ENCODE data around the gene G6PD. TPM values are rescaled to one million over a fixed set of nuclear protein-coding genes. Genes with fewer than 3 reads are reported as not detected.
A peak's percentile ranks its signal among the peaks of the same experiment; 100 is the strongest.
"Not testable (repeated sequence)": the region's sequence is repeated elsewhere in the genome, so short reads cannot be mapped to it uniquely, and the experiment has no call there.

G6PD gene
- total and polyA plus RNA-seq, 2 experiments from 2014 or later, result 7.7 to 30.7 TPM

DNA sequence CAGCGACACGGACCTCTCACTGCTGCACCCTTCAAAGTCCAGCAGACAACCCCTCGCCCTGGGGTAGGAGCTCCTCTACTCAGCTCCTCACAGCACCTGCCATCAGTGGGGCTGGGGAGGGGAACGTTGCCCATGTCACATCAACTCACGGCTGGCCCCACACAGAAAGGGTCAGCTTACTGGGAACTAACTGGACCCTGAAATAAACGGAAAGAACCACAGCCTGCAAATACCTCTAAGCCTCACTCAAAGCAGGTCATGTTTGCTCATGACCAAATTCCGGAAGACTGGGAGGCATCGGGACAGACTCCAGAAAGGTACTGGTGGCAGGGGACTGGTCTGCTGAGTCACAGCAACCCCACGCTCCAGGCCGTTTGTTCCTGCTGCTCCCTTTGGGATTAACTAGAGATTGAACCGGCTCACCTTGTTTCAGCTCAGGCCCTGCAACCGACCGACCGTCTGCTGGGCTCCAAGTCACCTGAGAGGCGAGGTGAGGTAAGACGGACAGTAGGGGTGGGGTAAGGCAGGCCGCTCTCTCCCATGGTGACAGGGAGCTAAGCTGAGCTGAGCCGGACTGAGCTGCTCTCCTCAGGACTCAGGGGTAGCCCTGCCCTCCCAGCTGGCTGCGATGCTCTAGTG is 5.6 kb downstream of the G6PD start:
- H3K27ac ChIP-seq, result no peak overlapping the region
- no peaks in the 10 kb centered on the region for H3K36me3 ChIP-seq
- no peaks in the 10 kb centered on the region for H3K4me1 ChIP-seq (ENCODE audit: low read depth)
- TF ChIP-seq, protein P1, sequence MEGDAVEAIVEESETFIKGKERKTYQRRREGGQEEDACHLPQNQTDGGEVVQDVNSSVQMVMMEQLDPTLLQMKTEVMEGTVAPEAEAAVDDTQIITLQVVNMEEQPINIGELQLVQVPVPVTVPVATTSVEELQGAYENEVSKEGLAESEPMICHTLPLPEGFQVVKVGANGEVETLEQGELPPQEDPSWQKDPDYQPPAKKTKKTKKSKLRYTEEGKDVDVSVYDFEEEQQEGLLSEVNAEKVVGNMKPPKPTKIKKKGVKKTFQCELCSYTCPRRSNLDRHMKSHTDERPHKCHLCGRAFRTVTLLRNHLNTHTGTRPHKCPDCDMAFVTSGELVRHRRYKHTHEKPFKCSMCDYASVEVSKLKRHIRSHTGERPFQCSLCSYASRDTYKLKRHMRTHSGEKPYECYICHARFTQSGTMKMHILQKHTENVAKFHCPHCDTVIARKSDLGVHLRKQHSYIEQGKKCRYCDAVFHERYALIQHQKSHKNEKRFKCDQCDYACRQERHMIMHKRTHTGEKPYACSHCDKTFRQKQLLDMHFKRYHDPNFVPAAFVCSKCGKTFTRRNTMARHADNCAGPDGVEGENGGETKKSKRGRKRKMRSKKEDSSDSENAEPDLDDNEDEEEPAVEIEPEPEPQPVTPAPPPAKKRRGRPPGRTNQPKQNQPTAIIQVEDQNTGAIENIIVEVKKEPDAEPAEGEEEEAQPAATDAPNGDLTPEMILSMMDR (IDR thresholded peaks at IDR 0.05; ENCODE audit: low read depth, low read length), result no peak
- no peak for DNase-seq (ENCODE audit: low read depth in 1 of 2, low spot score in 1 of 2)
- H3K9me3 ChIP-seq (ENCODE audit: low read depth), result no peaks in the 10 kb centered on the region
- no peaks in the 10 kb centered on the region for H3K27me3 ChIP-seq
- H3K4me3 ChIP-seq, result no peak overlapping the region

DNA sequence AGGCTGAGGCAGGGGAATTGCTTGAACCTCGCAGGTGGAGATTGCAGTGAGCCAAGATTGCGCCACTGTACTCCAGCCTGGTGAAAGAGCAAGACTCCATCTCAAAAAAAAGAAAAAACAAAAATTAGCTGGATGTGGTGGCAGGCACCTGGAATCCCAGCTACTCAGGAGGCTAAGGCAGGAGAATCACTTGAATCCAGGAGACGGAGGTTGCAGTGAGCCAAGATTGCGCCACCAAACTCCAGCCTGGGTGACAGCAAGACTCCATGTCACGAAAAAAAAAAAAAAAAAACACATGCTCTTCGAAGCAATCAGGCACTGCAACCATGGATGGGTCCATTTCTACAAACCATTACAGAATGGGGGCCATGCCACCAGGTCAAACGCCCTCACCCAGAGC is 6.3 kb downstream of the G6PD start:
- H3K4me1 ChIP-seq (ENCODE audit: low read depth); H3K27ac ChIP-seq; H3K27me3 ChIP-seq; H3K36me3 ChIP-seq; H3K4me3 ChIP-seq; H3K9me3 ChIP-seq (ENCODE audit: low read depth); DNase-seq (ENCODE audit: low read depth in 1 of 2, low spot score in 1 of 2): not testable (repeated sequence)

DNA sequence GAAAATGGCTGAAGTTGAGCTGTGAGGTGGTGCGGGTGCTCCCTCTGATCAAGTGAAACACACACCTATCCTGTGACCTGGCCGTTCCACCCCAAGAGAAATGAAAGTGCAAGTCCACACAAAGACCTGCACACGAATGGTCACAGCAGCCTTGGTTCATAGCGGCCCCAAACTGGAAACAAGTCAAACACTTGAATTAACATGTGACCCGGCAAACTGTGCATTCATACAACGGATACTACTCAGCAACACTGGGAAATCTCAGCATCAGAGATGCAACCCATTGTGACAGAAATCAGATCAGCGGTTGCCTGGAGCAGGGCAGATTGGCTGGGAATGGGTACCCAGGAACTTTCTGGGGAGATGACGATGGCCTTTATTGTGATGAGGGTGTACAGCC is 7.6 kb downstream of the G6PD start:
- no peak overlapping the region for H3K27ac ChIP-seq
- no peak overlapping the region for H3K4me3 ChIP-seq
- H3K9me3 ChIP-seq (ENCODE audit: low read depth), result no peaks in the 10 kb centered on the region
- H3K36me3 ChIP-seq, result no peaks in the 10 kb centered on the region
- TF ChIP-seq, protein P1 (IDR thresholded peaks at IDR 0.05; ENCODE audit: low read depth, low read length), result no peak
- no peaks in the 10 kb centered on the region for H3K4me1 ChIP-seq (ENCODE audit: low read depth)
- H3K27me3 ChIP-seq, result no peaks in the 10 kb centered on the region
- no peak for DNase-seq (ENCODE audit: low read depth in 1 of 2, low spot score in 1 of 2)

DNA sequence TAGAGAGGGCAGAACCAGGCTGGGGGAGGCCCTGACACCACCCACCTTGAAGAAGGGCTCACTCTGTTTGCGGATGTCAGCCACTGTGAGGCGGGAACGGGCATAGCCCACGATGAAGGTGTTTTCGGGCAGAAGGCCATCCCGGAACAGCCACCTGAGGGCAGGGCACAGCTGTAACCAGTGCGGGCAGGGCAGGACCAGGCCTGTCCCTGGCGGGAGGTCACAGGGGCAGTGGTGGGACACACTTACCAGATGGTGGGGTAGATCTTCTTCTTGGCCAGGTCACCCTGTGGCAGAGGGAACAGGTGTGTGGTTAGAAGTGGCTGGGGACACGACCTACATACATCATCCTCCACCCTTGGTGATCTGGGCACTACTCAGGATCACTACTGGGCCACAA is 10.8 kb downstream of the G6PD start:
- Histone ChIP-seq H3K9me3 (ENCODE audit: low read depth) (no peaks in the 10 kb centered on the region), H3K27ac (no peak overlapping the region), H3K4me3 (no peak overlapping the region), H3K27me3 (no peaks in the 10 kb centered on the region), H3K4me1 (ENCODE audit: low read depth) (no peaks in the 10 kb centered on the region), H3K36me3 (no peaks in the 10 kb centered on the region)
- TF ChIP-seq, protein P1 (IDR thresholded peaks at IDR 0.05; ENCODE audit: low read depth, low read length), result no peak
- DNase-seq (ENCODE audit: low read depth in 1 of 2, low spot score in 1 of 2), result no peak

DNA sequence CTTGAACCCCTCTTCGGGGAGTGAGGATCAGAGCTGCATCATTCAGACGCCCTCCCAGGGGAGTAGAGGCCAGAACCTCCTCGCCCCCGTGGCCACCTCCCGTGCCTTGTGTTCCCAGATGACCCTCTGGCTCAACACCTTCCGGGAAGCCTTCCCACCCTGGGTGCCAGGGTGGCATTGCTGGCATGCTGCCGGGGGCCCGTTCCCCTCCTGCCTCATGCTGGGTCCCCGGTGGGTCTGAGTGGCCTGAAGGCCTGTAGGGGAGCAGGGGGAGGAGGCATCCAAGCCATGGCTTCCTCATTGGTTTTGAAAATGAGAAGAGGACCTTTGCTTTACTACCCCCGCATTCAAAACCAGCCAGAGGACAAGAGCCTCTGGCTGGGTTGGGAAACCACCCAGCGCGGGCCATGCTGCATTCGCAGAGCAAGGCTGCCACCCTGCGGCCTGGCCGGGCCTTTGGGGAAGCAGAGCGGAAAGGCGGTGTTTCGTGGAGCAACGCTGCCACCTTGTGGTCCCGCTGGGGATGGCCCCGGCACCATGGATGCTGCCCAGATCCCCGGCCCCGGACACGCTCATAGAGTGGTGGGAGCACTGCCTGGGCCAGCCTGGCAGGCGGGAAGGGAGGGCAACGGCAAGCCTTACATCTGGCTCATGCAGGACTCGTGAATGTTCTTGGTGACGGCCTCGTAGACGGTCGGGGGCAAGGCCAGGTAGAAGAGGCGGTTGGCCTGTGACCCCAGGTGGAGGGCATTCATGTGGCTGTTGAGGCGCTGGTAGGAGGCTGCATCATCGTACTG is 11.9 kb downstream of the G6PD start:
- no peak overlapping the region for H3K4me3 ChIP-seq

More for the DNA sequence above, 11.9 kb downstream of the G6PD start:
- DNase-seq (ENCODE audit: low read depth in 1 of 2, low spot score in 1 of 2), result peak; percentile 87 to 89
- H3K27me3 ChIP-seq, result no peaks in the 10 kb centered on the region
- no peaks in the 10 kb centered on the region for H3K36me3 ChIP-seq
- H3K9me3 ChIP-seq (ENCODE audit: low read depth), result no peaks in the 10 kb centered on the region
- TF ChIP-seq, protein P1 (IDR thresholded peaks at IDR 0.05; ENCODE audit: low read depth, low read length), result peak; percentile 88
- H3K27ac ChIP-seq, result no peak overlapping the region
- no peaks in the 10 kb centered on the region for H3K4me1 ChIP-seq (ENCODE audit: low read depth)

Measured in cardiac muscle cell (in vitro differentiated cells and primary cell).